Keratinocyte (primary cell): ENCODE results near the gene SYT1.

Source experiments
- CTCF ChIP-seq, 3 experiments: IDR thresholded peaks in 1 of 3; conservative IDR thresholded peaks in 1 of 3; optimal IDR thresholded peaks in 1 of 3; 2 replicates in 2 of 3; 3 replicates in 1 of 3; pipeline versions ENCODE3 to v1.5.1; 2011; ENCODE audit warnings: low read length in 3 of 3, mild to moderate bottlenecking in 3 of 3, moderate library complexity in 2 of 3, control low read depth in 1 of 3, inconsistent platforms in 1 of 3; ENCODE audit not compliant: insufficient read depth in 2 of 3; ENCODE audit errors: extremely low read depth in 1 of 3
- EZH2 ChIP-seq: IDR thresholded peaks from one replicate; pipeline ENCODE4 v1.6.1; 2012; ENCODE audit warnings: inconsistent platforms, mild to moderate bottlenecking, low read length, moderate library complexity

DNA sequence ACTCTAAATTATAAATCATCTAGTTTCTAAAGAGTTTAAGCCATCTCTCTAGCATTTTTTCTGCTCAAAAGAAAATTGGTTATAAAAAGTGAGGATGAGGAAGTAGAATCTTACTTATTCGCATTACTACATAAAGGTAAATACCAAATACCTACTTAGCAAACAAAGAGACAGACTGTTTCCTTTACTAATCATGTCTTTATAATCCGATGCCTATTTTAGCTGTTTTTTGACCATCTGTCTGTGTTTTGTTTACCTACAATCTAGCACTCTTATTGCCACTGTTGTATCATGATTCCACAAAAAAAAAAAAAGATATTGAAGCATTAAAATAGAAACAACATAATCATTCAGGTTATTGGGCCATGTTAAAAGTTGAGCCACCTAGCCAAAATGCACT is 430.0 kb downstream of the SYT1 start:
- TF ChIP-seq EZH2 (no peak), CTCF (optimal IDR thresholded peaks at IDR 0.05 in 1 of 3, IDR thresholded peaks at IDR 0.05 in 1 of 3, conservative IDR thresholded peaks at IDR 0.05 in 1 of 3; ENCODE audit: extremely low read depth in 1 of 3, insufficient read depth in 2 of 3, low read length in 3 of 3) (no peak)
